ENCODE measurements around the gene C1orf35.

C1orf35 gene

GRCh38 chr1:228109073-228109961 is 6.2 kb upstream of the C1orf35 start, which contains the start of gene MRPL55:
Gene MRPL55, minus strand, starts transcription at chr1:228109299. Its CDS starts 1,039 bp downstream, at chr1:228108260.
- peak; percentile 62 to 91 for DNase-seq

DNA sequence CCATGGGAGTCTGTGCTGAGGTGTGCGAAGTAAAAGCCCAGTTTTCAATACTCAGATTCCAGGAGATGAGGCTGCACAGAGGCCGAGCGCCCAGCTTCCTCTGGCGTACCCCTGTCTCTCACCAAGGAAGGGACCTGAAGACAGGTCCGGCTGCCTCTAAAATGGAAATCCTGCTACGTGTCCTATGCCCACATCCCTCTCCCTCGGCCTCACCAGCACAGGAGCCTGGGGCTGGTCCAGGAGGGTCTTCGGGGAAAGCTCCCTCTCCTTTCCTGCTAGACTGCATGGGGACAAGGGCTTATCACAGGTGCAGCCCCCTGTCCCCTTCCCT is 5.6 kb upstream of the C1orf35 start:
- DNase-seq = no peak

DNA sequence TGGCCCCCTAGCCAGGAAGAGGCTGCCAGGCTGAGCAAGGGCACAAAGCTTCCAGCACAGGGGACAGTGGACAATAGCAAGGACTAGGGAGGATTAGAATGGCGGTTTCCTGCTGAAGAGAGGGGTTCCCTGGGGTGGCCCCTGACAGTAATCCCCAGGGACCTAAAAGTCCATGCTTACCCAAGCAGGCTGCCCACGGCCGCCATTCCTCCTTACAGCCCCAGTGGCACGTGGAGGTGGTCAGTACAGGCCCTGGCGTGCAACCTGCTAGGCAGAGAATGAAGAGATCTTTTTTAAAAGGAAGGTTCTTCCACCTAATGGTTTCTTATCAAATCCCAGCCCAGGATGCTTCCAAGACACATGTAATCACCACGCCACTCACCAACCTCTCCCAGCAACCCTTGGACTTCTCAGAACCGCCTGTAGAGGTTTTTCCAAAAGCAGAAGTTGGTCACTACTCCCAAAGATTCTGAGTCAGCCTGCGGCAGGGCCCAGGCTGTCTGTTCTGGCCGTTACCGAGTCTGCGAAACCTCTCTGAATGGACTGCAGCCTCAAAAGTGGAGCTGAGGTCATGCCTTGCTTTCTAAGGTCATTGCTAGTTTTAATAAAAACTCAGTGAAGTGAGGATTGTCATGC is 5.0 kb upstream of the C1orf35 start:
- no peak for DNase-seq

DNA sequence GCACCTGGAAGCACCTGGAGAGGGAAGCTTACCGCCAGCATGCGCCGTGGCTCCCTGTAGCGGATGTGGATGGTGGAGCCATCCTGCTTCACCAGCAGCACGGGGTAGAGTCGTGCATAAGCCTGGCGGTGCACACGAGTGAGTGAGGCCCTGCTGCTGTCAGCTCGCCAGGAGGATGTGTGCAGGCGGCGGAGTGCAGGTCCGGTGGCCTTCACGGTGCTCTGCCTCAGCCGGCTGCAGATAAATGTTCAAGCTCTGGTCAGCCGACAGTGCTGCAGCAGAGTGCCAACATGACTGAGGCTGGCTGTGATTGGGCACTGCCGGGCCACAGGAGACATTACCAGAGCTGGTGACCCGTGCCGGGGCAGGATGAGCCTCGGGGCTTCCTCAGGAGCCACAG is 4.5 kb upstream of the C1orf35 start:
- no peak for DNase-seq

DNA sequence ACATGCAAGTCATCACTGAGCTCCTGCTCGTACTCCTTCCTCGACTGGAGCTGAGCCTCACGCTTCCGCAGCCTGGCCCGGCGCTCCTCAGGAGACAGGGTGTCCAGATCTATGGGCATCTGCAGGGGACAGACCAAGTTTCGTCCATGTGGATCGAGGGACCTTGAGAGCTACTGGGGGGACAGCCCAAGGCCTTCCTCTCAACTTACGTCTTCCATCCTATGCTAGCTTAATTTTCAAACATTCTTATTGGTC is 3.6 kb upstream of the C1orf35 start:
- DNase-seq = no peak

GRCh38 chr1:228105996-228106799 is 3.1 kb upstream of the C1orf35 start:
- no peak for DNase-seq

- DNase-seq = no peak
Measured at GRCh38 chr1:228105270-228105995, 2.3 kb upstream of the C1orf35 start.

DNA sequence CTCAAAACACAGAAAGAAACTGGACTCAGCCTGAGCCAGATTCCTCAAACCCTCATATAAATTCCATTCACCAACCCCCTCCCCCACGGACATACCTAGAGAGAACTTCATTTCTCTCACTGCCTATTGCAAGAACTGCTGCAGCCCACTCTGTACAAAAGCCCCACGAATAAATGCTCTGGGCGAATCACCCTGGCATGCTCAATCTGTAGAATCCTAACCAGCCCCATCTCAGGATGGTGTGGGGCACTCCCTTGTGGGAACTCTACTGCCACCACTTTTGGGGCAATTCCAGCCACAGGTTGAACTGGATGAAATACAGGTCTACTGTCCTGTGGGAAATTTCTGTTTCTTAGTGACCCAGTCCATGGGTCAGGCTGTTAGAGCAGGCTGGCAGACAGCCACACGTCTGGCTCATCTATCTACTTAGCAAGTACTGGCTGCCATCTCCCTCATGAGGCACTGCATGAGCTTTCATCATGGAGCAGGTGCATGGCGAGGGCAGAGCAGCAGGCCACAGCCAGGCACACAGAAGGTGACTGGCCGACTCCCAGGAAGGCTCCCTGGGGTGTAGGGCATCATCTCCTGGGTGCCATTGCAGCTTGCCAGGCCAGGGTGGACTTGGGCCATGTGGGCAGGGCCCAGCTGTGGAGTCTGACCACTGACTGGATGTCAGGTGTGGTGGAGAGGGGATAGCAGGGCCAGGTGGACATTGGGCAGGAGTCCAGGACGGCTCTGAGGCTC is 1.6 kb upstream of the C1orf35 start:
- no peak for DNase-seq

DNA sequence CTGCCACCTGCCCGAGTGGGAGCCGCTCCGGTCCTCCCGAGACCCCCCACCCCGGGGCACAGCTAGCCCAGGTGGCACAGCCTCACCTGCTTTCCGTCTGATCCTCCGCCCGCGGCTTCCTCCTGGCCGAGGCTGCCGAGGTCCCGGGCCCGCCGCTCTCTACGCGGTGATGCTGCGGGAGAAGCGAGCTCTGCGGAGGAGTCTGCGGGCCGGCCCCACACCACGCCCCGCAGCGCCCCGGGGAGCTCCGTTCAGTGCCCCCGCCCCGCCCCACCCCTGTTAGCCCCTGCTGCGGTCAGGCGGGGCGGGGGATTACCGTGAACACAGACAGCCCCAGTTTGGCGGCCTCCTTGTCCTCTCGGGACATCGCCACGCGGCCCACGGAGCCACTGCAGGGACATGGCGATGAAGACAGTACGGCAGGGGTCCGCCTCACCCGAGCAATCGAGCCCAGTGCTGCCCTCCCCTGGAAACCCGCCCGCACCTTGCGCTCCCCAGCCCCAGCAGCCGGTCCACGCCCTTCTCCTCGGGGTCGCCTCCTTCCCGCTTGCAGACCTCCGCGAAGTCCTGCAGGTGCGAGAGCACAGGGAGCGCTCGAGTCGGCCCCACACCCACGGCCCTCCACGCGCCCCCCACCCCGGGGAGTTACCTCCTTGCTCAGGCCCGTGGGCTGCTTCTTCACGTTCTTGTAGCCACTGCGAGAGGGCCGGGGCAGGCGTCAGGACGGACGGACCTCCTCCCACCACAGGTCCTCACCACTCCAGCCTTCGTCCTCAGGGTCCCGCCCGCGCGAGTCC is 933 bp downstream of the C1orf35 start:
- peak in 1 of 2 experiments; percentile 40 for DNase-seq

DNA sequence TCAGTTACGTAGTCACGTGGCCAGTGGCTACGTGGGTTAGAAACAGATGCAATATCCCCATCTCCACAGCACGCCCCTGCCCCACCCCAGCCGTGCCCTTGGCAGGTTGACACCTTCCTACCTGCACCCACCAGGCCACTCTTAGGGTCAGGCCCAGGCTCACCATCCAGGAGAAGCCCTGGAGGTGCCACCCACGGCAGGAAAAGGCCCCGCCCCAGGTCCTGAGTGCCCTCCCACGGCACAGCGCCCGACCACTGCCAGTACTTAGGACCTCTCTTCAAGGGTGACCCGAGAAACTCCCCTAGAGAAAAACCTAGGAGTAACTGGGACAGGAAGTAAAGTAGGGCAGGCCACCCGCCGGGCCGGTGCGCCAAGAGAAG is 1.5 kb downstream of the C1orf35 start:
- no peak for DNase-seq

DNA sequence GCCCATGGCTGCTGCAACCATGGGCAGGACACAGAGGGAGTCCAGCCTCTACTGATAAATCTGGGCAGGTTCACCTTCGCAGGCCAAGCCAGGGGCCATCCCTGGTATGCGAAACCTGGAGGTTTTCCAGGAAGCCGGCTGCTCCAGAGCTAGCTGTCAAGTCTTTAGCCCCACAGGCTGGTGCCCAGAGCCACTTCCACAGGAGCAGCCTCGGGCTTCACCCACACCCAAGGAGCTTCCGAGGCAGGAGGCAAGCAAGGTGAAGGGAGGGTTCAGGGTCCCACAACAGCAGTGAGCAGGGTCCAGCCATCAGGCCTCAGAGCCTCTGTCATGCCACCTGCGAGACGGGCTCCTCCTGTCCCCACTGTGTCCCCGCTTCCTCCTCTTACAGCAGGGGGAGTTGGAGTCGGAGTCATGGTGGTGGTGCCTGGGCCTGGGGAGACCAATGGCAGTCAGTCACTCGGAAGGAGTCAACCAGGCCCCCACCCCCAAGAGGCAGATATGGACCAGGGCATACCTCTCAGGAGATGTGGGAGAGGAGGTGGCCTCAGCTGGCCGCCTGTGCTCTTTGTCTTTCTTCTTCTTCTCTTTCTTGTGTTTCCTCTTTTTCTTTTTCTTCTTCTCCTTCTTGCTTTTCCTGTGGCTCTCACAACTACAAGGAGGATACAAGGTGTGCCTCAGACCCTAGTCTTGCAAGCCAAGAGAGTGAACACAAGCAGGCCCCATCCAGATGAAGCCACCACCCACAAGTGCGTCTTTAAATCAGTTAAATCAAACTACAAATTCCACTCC is 2.1 kb downstream of the C1orf35 start:
- DNase-seq = no peak

GRCh38 chr1:228099331-228099732 is 3.8 kb downstream of the C1orf35 start:
- no peak for DNase-seq

DNA sequence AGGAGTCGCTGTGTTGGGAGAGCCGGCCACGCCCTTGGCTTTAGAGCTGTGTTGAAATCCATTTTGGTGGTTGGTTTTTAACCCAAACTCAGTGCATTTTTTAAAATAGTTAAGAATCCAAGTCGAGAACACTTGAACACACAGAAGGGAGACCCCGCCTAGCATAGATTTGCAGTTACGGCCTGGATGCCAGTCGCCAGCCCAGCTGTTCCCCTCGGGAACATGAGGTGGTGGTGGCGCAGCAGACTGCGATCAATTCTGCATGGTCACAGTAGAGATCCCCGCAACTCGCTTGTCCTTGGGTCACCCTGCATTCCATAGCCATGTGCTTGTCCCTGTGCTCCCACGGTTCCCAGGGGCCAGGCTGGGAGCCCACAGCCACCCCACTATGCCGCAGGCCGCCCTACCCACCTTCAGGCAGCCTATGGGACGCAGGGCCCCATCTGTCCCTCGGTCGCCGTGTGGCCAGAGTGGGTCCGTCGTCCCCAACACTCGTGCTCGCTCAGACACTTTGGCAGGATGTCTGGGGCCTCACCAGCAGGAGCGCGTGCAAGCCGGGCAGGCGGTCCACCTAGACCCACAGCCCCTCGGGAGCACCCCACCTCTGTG is 4.7 kb downstream of the C1orf35 start:
- no peak for DNase-seq

- no peak for DNase-seq
Measured at GRCh38 chr1:228097333-228098081, 5.6 kb downstream of the C1orf35 start.

GRCh38 chr1:228096416-228097332 is 6.5 kb downstream of the C1orf35 start:
- no peak for DNase-seq

DNA sequence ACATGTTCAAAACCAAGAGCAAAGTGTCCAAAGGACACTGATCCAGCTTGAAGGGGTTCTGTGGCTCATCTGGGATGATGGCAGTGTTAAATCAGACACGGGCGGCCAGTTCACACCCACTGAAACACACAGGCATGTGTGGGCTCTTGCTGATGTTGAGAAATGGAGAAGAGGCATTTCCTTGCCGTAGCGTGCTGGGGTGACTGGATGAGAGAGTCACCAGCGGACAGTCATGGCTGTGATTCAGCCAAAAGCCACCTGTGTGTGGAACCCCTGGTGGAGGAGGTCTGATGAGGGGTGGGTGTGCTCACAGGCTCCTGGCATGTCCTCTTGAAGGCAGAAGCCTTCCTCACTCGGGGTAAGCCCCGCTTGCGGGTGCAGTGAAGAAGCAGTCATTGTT is 7.2 kb downstream of the C1orf35 start:
- DNase-seq = no peak

GRCh38 chr1:228095161-228095560 is 8.0 kb downstream of the C1orf35 start:
- DNase-seq = no peak

DNA sequence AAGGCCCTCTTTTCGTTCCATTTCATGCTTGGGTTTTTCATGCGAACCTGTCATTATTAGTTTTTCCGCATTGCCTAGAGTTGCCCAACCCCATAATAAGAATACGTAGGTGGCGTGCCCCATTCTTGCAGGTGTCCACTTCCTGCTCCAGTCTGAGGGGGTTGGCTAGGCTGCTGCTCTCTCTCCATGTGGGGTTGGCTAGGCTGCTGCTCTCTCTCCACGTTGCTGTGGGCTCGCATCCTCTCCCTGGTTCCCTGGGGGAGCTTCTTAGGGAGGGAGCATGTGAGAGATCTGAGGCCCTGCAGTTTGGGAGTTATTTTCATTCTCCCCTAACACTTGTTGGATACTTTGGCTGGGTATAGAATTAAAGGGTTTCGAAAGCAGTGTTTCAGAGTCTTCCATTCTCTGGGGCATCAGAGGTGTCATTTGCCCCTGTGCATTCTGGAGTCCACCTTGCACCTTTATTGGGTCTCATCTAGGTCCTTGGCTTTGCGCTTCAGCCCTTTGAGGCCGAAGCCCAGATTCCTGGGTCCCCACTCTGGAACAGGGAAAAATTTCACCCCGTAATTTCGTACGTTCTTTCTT is 8.6 kb downstream of the C1orf35 start:
- no peak for DNase-seq

Measured in NCI-H526 (cell line).